IPS-NIHi11 (cell line): ENCODE measurements around the gene PSMB9.
"Not testable (repeated sequence)": the region's sequence is repeated elsewhere in the genome, so short reads cannot be mapped to it uniquely, and the experiment has no call there.

Experiments
- DNase-seq: peaks from one replicate; pipeline ENCODE4 v3.0.0; 2012; ENCODE audit warnings: mixed read lengths, low spot score

PSMB9 gene

DNA sequence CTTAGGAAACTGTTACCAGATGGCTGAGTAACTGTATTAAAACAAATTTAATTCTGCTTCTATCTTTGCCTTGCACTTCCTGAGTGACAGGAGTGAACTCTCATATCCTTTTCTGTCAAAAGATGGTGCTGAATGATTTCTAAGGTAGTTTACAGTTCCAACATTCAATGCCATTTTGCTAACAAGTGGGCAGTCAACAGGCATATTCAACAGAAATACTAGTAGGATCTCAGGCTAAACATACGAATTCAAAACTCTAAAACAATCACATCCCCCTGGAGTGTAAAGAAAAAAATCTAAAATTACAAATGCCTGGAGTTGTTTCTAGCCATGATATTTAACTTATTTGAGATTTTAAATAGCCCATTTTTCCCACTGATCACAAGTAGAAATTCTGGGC lies 6.7 kb downstream of the PSMB9 start:
- no peak for DNase-seq

DNA sequence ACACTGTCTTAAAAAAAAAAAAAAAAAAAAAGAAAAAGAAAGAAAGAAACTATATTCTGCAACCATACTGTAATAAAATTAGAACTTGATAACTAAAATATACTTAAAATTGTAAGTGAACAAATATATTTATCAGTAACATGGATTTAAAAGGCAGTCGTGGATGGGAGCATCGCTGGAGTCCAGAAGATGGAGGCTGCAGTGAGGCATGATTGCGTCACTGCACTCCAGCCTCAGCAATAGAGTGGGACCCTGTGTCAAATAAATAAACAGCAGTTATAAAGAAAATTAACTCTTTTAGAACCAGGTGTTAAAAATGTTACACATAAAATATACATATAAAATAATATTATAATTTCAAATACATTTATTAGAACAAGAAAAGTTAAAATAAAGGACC lies 8.7 kb downstream of the PSMB9 start:
- DNase-seq: no peak

DNA sequence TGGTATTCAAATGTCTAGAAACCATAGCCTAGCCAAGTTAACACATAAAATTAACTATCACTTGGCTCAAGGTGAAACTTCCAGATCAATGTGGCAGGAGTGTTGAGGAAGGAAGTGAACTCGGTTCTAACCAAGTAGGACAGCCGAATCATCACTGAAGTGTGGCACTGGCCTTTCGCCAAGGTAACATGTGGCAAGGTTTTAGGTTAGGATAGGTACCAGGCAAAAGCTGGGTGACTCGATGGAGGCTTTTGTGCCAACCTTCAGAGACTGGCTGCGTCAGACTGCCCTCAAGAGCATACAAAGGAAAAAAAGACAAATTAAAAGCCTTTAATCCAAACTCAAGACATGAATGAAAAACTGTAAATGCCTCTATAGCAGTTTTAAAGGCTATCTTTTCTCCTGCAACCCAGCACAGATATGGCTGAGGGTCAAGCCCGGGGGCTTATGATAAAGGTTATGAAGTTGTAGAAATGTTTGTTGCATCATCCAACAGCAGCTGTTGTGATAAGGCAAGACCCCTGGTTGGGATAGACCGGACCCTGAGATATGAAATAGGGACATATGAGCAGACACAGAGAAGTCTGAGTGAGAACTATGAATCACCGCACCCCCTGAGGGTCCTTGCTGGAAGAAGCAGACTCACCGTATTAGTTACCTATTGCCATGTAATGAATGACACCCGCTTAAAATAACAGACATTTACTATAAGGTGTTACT lies 11.9 kb downstream of the PSMB9 start:
- no peak for DNase-seq

DNA sequence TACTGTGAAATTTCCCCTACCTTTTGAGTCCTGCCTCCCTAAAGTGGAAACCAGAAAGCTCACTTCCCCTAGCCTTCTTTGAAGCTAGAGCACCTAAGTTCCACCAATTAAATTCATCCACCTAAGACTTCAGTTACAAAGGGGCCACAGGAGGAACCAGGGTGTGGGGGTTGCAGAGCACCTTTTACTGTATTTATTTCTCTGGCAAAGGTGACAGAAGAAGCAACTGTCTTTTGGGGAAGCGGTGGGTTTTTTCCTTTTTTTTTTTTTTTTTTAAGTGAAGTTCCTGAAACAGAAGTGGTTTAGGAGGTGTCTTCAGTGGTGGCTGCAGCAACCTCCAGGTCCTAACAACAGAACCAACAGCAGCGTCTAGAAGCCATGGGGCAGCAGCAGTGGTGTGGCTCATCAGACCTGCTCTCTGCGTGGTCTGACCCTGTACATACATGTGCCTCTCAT lies 13.1 kb downstream of the PSMB9 start:
- DNase-seq: no peak

DNA sequence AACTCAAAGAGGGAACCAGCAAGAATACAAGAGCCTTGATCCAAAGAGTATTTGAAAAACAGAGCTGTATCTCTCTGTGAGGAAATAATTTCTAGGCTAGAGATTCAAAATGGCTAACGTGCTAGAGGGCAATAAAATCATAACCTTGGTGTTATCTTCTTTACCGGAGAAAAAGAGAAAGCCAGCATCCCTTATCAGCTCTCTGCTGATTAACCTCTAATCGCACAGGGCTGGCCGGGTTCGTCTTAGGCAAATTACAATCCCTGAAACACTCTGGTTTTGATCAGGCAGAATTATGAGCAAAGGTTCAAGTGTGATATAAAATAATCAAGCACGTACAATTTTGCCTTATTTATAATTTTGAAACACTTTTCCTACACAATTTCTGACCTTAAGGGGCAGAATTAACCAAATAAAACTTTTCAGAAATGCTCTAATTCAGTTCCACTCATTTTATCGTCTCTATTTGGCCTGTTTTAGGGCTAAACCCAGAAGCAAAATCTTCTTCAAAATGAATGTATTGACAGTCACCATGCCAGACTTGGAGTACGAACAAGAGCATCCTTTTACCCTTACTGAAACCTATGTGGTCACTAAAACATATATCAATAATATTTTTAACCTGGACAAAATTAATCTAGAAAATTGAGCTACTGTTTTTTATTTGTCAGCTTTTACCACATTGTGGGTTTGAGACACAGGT lies 13.7 kb downstream of the PSMB9 start:
- no peak for DNase-seq

DNA sequence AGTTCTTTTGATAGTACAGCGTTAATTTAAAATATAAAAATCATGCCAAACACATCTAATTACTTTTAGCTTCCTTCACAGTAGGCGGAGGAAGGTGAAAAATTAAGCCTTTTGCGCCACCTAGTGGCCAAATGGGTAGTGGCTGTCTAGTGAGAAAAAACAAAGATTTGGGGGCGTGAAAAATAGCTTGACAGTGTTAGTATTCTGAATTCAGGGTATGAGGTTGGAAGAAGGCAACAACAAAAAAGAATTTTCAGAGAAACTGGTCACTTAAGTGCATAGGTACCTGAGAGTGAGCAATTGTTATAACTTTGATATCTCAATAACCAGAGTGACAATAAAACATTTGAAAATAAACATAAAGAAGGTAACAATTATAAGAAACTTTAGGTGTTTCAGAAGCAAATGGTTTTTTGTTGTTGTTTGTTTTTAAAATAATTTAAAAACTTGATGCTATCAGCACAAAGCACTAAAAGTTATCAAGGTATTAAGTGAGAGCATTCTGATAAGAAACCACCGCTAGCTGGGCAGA lies 14.3 kb downstream of the PSMB9 start:
- peak; percentile 55 for DNase-seq

DNA sequence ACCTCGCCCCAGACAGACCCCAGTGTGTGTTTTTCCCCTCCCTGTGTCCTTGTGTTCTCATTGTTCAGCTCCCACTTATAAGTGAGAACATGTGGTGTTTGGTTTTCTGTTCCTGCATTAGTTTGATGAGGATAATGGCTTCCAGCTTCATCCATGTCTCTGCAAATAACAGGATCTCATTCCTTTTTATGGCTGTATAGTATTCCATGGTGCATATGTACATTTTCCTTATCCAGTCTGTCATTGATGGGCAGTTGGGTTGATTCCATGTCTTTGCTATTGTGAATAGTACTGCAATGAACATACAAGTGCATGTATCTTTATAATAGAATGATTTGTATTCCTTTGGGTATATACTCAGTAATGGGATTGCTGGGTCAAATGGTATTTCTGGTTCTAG lies 20.0 kb downstream of the PSMB9 start:
- not testable (repeated sequence) for DNase-seq

DNA sequence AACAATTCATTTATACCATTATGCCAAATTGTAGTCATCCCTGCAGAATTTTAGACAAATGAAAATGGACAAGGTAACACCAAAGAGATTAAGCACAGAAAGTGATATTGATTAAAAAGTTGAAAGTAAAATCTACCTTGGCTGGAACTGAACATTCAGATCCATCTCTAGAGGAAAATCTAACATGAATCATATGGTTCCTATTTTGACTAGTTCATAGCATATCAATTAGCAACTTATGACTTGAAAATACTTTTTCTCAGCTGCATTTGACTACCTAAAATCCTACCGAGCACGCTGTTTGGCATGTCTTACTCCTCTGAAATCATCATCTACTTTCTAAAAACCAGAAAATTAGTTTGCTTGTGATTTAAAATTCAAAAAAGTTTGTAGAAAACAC lies 22.6 kb downstream of the PSMB9 start:
- no peak for DNase-seq

DNA sequence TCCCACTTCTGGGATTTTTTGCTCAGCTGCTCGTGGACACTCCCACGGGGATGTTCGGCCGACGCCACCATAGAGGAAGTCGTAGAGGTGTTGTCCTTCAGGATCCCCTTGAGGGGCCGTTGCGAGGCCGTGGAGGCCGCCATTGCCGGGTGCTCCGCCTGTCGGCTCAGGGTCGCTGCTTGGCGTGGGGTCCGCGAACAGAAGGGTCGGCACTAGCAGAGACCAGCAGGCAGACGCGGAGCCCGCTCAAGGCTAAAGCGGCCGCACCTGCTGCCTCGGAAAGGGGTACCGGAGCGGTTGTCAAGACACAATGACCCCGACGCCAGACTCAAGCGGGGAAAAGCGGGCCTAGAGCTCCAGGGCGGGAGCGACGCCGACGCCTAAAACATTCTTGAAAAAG lies 25.7 kb downstream of the PSMB9 start:
- DNase-seq: no peak

DNA sequence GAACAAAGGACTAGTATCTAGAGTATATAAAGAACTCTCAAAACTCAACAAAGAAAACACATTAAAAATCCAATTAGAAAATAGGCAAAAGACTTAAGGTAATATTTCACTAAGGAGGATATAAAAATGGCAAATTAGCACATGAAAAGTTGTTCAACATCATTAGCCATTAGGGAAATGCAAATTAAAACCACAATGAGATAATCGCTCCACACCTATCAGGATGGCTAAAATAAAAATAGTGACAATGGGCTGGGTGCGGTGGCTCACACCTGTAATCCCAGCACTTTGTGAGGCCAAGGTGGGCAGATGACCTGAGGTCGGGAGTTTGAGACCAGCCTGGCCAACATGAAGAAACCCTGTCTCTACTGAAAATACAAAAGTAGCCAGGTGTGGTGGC lies 27.0 kb downstream of the PSMB9 start:
- not testable (repeated sequence) for DNase-seq

DNA sequence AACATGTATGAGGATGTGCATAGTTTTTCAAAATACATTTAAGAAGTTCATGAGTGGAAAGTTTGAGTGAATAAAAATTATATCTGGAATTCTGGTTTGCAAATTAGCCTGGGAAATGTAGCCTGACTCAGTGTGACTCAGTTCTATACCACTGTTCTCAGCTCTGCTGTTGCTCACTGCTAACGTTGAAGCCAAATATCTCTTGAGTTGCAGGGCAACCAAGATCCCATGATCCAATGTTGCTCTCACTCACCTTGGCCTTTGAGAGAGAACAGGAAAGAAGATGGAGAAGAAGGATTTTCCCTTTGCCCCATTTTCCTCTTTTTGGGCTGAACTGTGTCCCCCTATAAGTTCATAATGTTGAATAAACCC lies 28.9 kb downstream of the PSMB9 start:
- no peak for DNase-seq

DNA sequence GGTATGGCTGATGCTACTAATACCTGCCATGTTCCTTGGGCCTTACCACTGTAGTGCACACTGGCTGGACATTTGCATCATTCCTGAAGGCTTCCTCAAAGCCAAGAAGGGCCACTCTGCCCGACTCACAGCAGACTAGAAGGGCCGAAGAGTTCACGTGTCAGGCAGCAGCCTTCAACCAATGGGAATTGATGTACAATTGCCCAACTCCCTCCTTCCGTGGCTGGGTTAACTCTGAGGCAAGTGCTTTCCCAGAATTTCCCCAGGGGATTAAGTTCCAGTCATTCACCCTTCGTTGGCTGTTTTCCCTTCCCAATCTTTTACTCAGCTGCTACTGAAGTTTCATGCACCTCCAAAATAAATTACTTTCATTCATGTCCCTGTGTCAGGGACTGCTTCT lies 29.8 kb downstream of the PSMB9 start:
- peak; percentile 17 for DNase-seq

DNA sequence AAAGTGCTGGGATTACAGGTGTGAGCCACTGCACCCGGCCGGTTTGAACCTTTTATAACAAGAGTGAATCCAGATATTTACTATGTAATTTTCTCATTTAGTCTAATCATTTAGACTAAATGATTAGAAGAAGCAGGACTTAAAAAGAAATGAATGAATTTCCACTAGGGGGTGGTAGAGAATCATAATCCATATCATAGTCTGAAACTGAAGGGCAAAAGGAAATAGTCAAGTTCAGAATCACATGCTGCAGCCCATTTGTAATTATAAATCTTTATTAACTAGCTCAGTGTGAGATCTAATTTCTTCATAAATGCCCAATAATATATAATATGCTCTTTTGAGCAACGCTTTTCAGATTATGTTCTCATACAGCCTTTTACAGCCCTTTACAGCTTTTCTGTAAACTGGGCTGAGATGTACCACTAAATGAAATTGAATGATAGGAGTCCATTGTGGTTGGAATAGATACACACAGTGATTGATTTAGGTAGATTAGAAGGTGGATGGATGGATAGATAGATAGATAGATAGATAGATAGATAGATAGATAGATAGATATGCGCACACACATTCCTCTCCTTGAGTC lies 31.8 kb downstream of the PSMB9 start:
- peak; percentile 54 for DNase-seq

DNA sequence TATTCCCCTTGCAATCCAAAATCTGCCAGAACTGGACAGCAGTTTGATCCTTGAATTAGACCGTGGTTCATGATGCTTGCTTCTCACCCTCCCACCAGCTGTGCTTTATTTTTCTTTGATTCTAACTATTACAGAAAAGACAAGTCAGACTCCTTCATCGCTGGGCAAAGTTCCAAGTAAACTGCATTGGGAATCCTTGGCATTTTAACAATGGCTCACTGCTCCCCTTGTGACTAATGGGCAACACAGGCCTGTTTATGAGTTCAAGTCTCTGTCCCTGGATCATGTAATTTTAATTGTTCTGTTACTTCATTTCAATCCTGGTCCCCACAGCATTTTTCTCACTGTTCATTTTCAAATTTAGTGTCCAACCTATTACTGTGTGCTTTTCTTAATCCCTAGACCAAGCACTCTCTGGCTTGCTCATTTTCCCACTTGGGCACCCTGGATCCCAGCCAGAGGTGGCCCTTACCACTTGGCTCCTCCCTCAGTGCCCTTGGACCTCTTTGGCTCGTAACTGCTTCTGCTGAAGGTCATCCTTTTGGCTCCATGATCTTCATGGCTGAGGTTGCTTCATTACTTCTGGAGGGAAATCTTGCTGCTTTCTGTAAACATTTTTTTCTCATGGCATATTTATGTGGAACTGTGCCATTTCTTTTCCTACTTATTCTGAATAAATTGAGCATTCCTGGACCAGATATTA lies 32.8 kb downstream of the PSMB9 start:
- no peak for DNase-seq

DNA sequence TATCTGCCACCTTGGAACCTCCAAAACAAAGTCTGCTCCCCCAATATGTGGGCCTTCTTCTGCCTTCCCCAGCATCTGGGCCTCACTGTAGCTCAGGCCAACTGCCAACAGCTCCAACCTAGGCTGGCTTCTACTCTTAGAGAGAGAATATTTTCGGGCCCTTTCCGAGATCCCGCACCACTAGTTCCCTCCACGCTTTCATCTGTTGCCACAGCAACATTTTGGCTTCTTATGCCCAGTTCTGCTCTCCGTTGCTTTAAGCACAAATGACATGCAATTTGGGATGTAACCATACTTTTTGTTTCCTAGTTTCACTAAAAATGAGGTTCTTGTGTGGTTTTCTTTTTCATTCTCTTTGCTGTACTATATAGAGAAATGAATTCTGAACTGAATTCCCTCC lies 33.6 kb downstream of the PSMB9 start:
- DNase-seq: no peak

DNA sequence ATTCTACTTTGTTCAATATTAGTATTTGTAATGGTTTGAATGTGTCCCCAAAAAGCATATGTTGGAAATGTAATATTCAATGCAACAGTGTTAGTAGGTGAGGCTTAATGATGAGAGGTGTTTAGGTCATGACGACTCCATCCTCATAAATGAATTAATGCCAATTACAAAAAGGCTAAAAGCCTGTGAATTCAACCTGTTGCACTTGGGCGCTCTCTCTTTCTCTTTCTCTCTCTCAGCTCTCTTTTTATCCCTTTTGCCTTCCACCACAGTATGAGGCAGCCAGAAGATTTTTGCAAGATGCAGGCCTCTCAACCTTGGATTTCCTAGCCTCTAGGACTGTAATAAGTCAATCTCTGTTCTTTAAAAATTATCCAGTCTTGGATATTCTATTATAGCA lies 34.6 kb downstream of the PSMB9 start:
- DNase-seq: no peak

DNA sequence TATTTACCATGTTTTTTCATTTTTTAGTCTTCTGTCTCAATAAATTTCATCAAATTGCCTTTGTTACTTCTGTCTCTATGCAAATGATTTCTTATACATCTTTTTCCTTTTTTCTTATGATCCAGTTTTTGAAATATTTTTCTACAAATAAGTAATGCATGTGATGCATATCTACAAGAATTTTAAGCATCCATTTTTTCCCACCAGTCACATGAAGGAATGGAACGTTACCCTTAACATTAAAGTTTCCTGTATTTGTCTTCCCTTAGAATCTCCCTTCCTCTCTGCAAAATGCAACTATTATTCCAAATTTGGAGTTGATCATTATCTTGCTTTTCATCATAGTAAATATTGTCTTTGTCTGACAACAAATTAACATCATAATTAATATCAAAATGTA lies 35.5 kb downstream of the PSMB9 start:
- DNase-seq: no peak

DNA sequence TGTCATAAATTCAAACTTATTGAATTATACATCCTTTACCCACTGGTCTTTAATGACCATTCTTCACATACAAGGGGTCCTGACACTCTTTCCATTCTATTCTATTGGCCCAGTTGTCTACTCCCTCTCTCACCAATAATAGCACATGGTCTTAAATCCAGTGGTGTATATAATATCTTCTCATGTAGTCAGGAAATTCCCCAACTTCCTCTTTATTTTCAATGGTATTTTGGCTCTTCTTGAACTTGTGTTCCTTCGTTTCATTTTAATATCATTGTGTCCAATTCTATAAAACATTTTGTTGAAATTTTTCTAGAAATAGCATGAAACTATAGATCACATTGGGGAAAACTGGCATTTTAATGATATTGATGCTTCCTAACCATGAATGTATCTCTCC lies 36.8 kb downstream of the PSMB9 start:
- no peak for DNase-seq

DNA sequence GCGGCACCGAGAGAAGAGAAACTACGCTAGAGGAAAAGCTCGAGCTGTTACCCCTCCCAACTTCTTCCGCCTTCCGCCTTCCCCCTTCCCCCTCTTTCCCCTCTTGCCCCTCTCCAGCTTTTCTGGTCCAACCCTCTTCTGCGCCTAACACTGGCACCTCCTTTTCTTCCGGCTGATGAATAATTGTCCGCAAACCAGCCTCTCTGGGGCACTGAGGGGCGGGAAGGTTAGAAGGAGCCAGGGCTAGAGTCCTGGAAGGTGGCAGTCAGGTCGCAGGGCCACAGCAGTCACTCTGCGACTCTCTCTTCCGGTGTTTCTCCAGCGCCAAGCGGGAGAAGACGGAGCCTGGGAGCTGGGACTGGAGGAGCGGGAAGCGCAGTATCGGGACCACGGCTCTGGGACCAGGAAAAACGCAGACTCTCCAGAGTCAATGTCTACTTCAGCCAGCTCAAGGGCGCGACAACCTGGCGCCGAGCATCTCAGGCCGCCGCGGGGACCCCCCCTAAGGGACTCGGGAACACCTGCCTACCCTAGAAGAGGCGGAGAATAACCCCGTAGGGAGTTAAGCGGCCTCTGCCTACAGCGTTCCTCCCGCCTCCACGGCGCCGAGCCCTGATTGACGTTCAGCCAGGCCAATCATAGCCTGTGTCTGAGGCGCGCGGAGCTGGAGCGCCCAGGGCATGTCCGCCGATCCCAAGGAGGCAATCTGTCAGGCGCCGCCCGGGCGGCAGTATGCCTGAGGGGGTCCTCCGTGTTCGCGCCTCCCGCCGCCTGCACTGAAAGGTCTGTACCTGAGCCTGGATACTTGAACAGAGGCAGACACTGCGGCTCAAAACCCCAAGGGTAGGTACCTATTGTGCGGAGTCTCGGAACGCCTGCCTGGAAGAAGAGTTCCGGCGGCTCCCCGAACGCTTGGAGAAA lies 40.4 kb downstream of the PSMB9 start:
- DNase-seq: peak; percentile 100

DNA sequence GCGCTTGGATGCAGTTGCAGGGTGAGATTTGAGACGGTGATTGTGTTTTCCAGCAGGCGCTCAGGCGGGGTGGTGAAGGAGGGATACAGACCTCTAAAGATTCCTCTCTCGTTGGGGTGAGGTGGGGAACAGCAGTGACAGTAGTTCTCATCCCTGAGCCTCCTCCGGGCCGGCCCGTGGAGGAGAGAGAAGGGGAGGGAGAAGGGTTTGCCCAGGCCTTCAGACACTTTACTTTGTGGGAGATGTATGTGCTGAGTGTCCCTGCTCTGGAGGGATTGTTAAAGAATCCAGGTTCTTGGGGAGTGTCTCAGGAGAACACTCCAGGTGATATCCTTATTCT lies 41.0 kb downstream of the PSMB9 start:
- DNase-seq: no peak

DNA sequence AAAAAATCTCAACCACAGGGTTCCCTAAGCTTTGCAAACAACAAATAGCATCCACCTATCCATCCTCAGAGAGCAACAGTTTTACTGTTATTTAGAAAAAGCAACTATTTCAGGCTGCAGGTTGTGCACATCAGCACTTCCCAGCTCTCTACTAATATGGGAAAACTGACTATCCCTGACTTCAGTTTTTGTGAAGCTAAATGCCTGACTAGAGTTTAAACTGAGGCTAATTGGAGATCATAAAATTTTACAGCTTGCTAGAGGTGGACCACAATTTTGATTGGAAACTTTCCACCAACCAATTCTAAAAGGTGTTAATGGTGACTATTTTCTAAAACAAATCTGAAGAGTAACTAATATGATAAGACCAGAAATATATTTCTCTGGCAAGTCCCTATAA lies 50.0 kb downstream of the PSMB9 start:
- DNase-seq: no peak

DNA sequence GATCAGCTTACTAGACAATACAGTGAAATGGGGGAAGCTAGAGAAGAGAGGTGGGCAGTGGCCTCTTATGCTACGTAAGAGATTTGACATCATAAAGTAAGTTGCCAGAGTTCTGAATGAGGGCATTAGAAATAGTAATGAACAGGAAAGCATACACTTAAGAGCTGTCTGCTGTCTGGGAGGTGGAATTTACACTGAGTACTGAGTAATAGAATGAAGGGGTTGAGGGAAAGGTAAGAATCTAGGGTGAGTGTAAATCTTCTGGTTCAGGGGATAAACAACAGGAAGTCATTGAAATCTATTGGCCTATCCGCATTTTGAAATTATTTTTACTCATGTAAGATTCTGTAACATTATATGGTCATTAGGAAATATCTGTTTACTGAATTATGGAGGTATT lies 51.1 kb downstream of the PSMB9 start:
- DNase-seq: no peak
